Aorta (tissue), 5 donors: ENCODE data around the gene SEPTIN1. TPM values are rescaled to one million over a fixed set of nuclear protein-coding genes. Genes with fewer than 3 reads are reported as not detected.

Source experiments
- ATAC-seq: fragments of 200-7000 bp; cut with Tn5 transposase; one replicate; pipeline ENCODE4 v1.9.1; 2022; ENCODE audit warnings: moderate library complexity; ENCODE audit not compliant: low FRiP score
- DNase-seq, 2 donors: peaks; one replicate each; pipeline ENCODE4 v3.0.0-alpha.2; 2020
- H3K27ac ChIP-seq, 2 donors: one replicate each; pipeline ENCODE4 v1.5.1; 2013; ENCODE audit warnings: low read length in 2 of 2, mild to moderate bottlenecking in 2 of 2, moderate library complexity in 2 of 2, control low read depth in 1 of 2, inconsistent platforms in 1 of 2, low read depth in 1 of 2
- H3K27me3 ChIP-seq, 2 donors: one replicate each; pipeline ENCODE4 v1.6.1; 2013; ENCODE audit warnings: control low read depth in 1 of 2, low read length in 1 of 2, mild to moderate bottlenecking in 1 of 2, moderate library complexity in 1 of 2; ENCODE audit not compliant: insufficient read depth in 2 of 2, control insufficient read depth in 1 of 2
- H3K36me3 ChIP-seq, 2 donors: one replicate each; pipeline ENCODE4 v1.6.1; 2013; ENCODE audit warnings: control low read depth in 1 of 2, low read length in 1 of 2, mild to moderate bottlenecking in 1 of 2; ENCODE audit not compliant: insufficient read depth in 2 of 2, control insufficient read depth in 1 of 2
- H3K4me1 ChIP-seq, 2 donors: one replicate each; pipeline ENCODE4 v1.6.1; 2013; ENCODE audit warnings: low read length in 2 of 2, control low read depth in 1 of 2, mild to moderate bottlenecking in 1 of 2, moderate library complexity in 1 of 2; ENCODE audit not compliant: insufficient read depth in 2 of 2, control insufficient read depth in 1 of 2
- H3K4me3 ChIP-seq, 2 donors: one replicate each; pipeline ENCODE4 v1.5.1; 2013; ENCODE audit warnings: low read length in 2 of 2, control low read depth in 1 of 2, mild to moderate bottlenecking in 1 of 2
- H3K9me3 ChIP-seq: one replicate; pipeline ENCODE4 v1.6.1; 2013; ENCODE audit warnings: mild to moderate bottlenecking, low read length; ENCODE audit not compliant: control insufficient read depth
- WGBS, 2 donors: extraction: QIAGEN DNeasy Blood & Tissue Kit; methylation state at CpG; one replicate each; pipeline ENCODE4 v1.1.7; 2013; 5-methylcytosine and 5-hydroxymethylcytosine counted together
- intact Hi-C, 2 donors: fragments of 100-400 bp; cut with DNase I; formaldehyde crosslinking; loops; one replicate each; pipeline versions ENCODE4 v1.14.2 to v1.15.0; 2022
- polyA plus RNA-seq, 2 donors: library from polyadenylated mRNA; stranded (reverse); fragments of 200-250 nt; gene quantifications; one replicate each; pipeline ENCODE4 v1.2.3, GENCODE V29; 2013
- total RNA-seq, 2 donors: library from RNA; stranded (reverse); fragmentation: NEBNext Ultra II Directional; extraction: Animal tissue kit (Norgen Biotek cat#: 25700); gene quantifications; one replicate each; pipeline ENCODE4 v1.2.1, GENCODE V29; 2021
- donor health status: healthy with polysubstance abuse.
- donor health status: Bipolar disorder and iron deficiency.
- donor health status: DM: no; HTN: no; CAD: no.
- donor health status: DM: no; HTN: no; CAD: no.
- donor health status: DM: yes; HTN: yes; CAD: no.

SEPTIN1 gene
- total and polyA plus RNA-seq, 4 donors, result 1.0 to 6.1 (median 2.7) TPM

- 0% methylated on average over 62 to 65 of the region's 65 CpGs for WGBS, 2 donors
- peak within 1 kb of the TSS; percentile 59 to 82 for H3K27ac ChIP-seq
- ATAC-seq (peak; percentile 96), DNase-seq (peak; percentile 96 to 97)
- H3K4me3 ChIP-seq, result peak within 1 kb of the TSS; percentile 60 to 66
- H3K4me1 ChIP-seq, result no peaks in the 10 kb centered on the region
- H3K36me3 ChIP-seq, result peaks cover 0 to 3% of the 10 kb centered on the region in 2 donors
- intact Hi-C loops, result loop anchor here in 1 of 2 donors (10.0 kb wide), 2 partner anchors 312 to 342 kb away; partner anchors contain the start of genes ALDOA, TBX6 and YPEL3
- H3K9me3 ChIP-seq, result no peaks in the 10 kb centered on the region
- H3K27me3 ChIP-seq, result no peaks in the 10 kb centered on the region
Observed at GRCh38 chr16:30407102-30407803, 24.9 kb upstream of the SEPTIN1 start, which contains the start of gene ZNF771. Gene ZNF771 (plus strand): TSS chr16:30407606. CDS start chr16:30408054, 448 bp downstream.

GRCh38 chr16:30406795-30407101 is 24.4 kb upstream of the SEPTIN1 start:
- Histone ChIP-seq H3K9me3 (no peaks in the 10 kb centered on the region), H3K36me3 (peaks cover 0 to 3% of the 10 kb centered on the region in 2 donors), H3K4me3 (peak overlapping the region in 1 of 2 donors; percentile 66), H3K4me1 (no peaks in the 10 kb centered on the region), H3K27ac (peak overlapping the region in 1 of 2 donors; percentile 55), H3K27me3 (no peaks in the 10 kb centered on the region)
- ATAC-seq (no peak), DNase-seq (no peak)
- intact Hi-C loops, result loop anchor here in 1 of 2 donors (10.0 kb wide), 2 partner anchors 312 to 342 kb away; partner anchors contain the start of genes ALDOA, TBX6 and YPEL3
- 11 to 16% methylated on average over 14 of the region's 14 CpGs for WGBS, 2 donors

- H3K9me3 ChIP-seq, result no peaks in the 10 kb centered on the region
- H3K27me3 ChIP-seq, result no peaks in the 10 kb centered on the region
- WGBS, 2 donors, result 77 to 78% methylated on average over 8 of the region's 8 CpGs
- intact Hi-C loops, result loop anchor here in 1 of 2 donors (10.0 kb wide), 2 partner anchors 307 to 337 kb away; partner anchors contain the start of genes ALDOA, TBX6 and YPEL3
- peaks cover 0 to 2% of the 10 kb centered on the region in 2 donors for H3K4me1 ChIP-seq
- no peak for DNase-seq
- no peak overlapping the region for H3K4me3 ChIP-seq
- H3K27ac ChIP-seq, result no peak overlapping the region
- H3K36me3 ChIP-seq, result no peaks in the 10 kb centered on the region
- ATAC-seq, result no peak
Observed at GRCh38 chr16:30401768-30402425, 19.5 kb upstream of the SEPTIN1 start.

- Histone ChIP-seq H3K27me3 (no peaks in the 10 kb centered on the region), H3K4me1 (peaks cover 0 to 2% of the 10 kb centered on the region in 2 donors), H3K27ac (peak overlapping the region; percentile 19 to 91), H3K4me3 (peak overlapping the region; percentile 46 to 94), H3K36me3 (no peaks in the 10 kb centered on the region), H3K9me3 (no peaks in the 10 kb centered on the region)
- 6% methylated on average over 12 of the region's 12 CpGs for WGBS, 2 donors
- intact Hi-C loops, result loop anchor here in 1 of 2 donors (10.0 kb wide), 2 partner anchors 305 to 335 kb away; partner anchors contain the start of genes ALDOA, TBX6 and YPEL3
- no peak for ATAC-seq
- DNase-seq, result no peak
Observed at GRCh38 chr16:30399435-30400186, 17.2 kb upstream of the SEPTIN1 start.

- peaks cover 0 to 2% of the 10 kb centered on the region in 2 donors for H3K4me1 ChIP-seq
- H3K27me3 ChIP-seq, result no peaks in the 10 kb centered on the region
- ATAC-seq, result no peak
- intact Hi-C loops, result no loop called here
- H3K9me3 ChIP-seq, result no peaks in the 10 kb centered on the region
- no peaks in the 10 kb centered on the region for H3K36me3 ChIP-seq
- DNase-seq, result no peak
- no peak overlapping the region for H3K27ac ChIP-seq
- WGBS, 2 donors, result 76 to 78% methylated on average over 23 of the region's 23 CpGs
- no peak overlapping the region for H3K4me3 ChIP-seq
Observed at GRCh38 chr16:30398661-30399434, 16.5 kb upstream of the SEPTIN1 start.

GRCh38 chr16:30397776-30398660 is 15.7 kb upstream of the SEPTIN1 start:
- Histone ChIP-seq H3K36me3 (no peaks in the 10 kb centered on the region), H3K27ac (no peak overlapping the region), H3K4me3 (no peak overlapping the region), H3K27me3 (no peaks in the 10 kb centered on the region), H3K9me3 (no peaks in the 10 kb centered on the region), H3K4me1 (peaks cover 0 to 2% of the 10 kb centered on the region in 2 donors)
- ATAC-seq, result no peak
- 88 to 91% methylated on average over 42 of the region's 42 CpGs for WGBS, 2 donors
- intact Hi-C loops, result no loop called here
- DNase-seq, result no peak

- Histone ChIP-seq H3K36me3 (no peaks in the 10 kb centered on the region), H3K27ac (no peak overlapping the region), H3K4me1 (peaks cover 0 to 2% of the 10 kb centered on the region in 2 donors), H3K27me3 (no peaks in the 10 kb centered on the region), H3K9me3 (no peaks in the 10 kb centered on the region), H3K4me3 (no peak overlapping the region)
- intact Hi-C loops, result no loop called here
- 76 to 77% methylated on average over 4 of the region's 4 CpGs for WGBS, 2 donors
- no peak for DNase-seq
- no peak for ATAC-seq
Observed at GRCh38 chr16:30397056-30397455, 14.7 kb upstream of the SEPTIN1 start.
